K562 (cell line): ENCODE measurements around the gene SURF6. TPM values are rescaled to one million over a fixed set of nuclear protein-coding genes. Genes with fewer than 3 reads are reported as not detected.
A peak's percentile ranks its signal among the peaks of the same experiment; 100 is the strongest.

Experiments used
- ATAC-seq: fragments of 200-7000 bp; cut with Tn5 transposase; 3 replicates; pipeline ENCODE4 v1.9.1; 2020; ENCODE audit warnings: moderate library complexity
- BruUV-seq: library from RNA; stranded (reverse); fragments of 400-500 nt; replicated peaks from 2 replicates; lab custom pipeline; 2021; lab: Mats Ljungman, UMichigan
- CTCF ChIA-PET: fragments of 300-600 bp; formaldehyde crosslinking; extraction: SDS; loops from one replicate; lab custom pipeline; 2021; ENCODE audit warnings: low intra/inter-chr PET ratio; lab: Yijun Ruan, JAX
- POLR2A ChIA-PET: fragments of 300-600, 350-650 bp; sonication (Branson Sonifier 250); formaldehyde crosslinking; extraction: SDS; loops from one replicate; lab custom pipeline; 2021; ENCODE audit warnings: antibody characterized with exemption, inconsistent platforms; lab: Yijun Ruan, JAX
- DNase-seq, 4 experiments: peaks; one replicate each; pipeline versions ENCODE4 v3.0.0 to v3.0.0-alpha.2; 2011 to 2018; ENCODE audit warnings: low spot score in 3 of 4, mixed read lengths in 3 of 4; ENCODE audit errors: extremely low read depth in 1 of 4
- FAIRE-seq: peaks from 2 replicates; lab custom pipeline; 2011; peaks lifted over from hg19 to GRCh38; lab: Jason Lieb, UNC
- H2AFZ ChIP-seq: 2 replicates; pipeline ENCODE4 v1.6.0; 2011; ENCODE audit warnings: low read depth, low read length, control low read depth, inconsistent platforms
- H3K27ac ChIP-seq: fragments of 200-600 bp; 3 replicates; pipeline ENCODE4 v1.8.0; 2011; ENCODE audit warnings: low read depth, mild to moderate bottlenecking, control low read depth, inconsistent platforms, low read length, moderate library complexity, mixed read lengths; ENCODE audit errors: extremely low read depth
- H3K27me3 ChIP-seq, 2 experiments: fragments of 300-600 bp in 1 of 2; 2 replicates in 1 of 2; 3 replicates in 1 of 2; pipeline versions ENCODE4 v1.6.0 to v1.8.0; 2011; ENCODE audit warnings: inconsistent platforms in 2 of 2, low read length in 2 of 2, mild to moderate bottlenecking in 1 of 2, mixed read lengths in 1 of 2, moderate library complexity in 1 of 2; ENCODE audit not compliant: control insufficient read depth in 2 of 2, insufficient read depth in 2 of 2
- H3K36me3 ChIP-seq: fragments of 300-600 bp; 3 replicates; pipeline ENCODE4 v1.8.0; 2011; ENCODE audit warnings: mild to moderate bottlenecking, low read length, inconsistent platforms; ENCODE audit not compliant: control insufficient read depth, insufficient read depth
- H3K4me1 ChIP-seq, 2 experiments: fragments of 200-600 bp in 1 of 2; replicated peaks in 1 of 2; 2 replicates in 1 of 2; 3 replicates in 1 of 2; pipeline versions ENCODE4 v1.5.1 to v1.8.0; 2011; ENCODE audit warnings: inconsistent platforms in 2 of 2, low read length in 2 of 2, mild to moderate bottlenecking in 1 of 2, mixed read lengths in 1 of 2, moderate library complexity in 1 of 2; ENCODE audit not compliant: control insufficient read depth in 2 of 2, insufficient read depth in 2 of 2
- H3K4me2 ChIP-seq: 2 replicates; pipeline ENCODE4 v1.6.1; 2011; ENCODE audit warnings: low read length, control low read depth, inconsistent platforms, mixed read lengths; ENCODE audit not compliant: insufficient read depth
- H3K4me3 ChIP-seq: fragments of 200-600 bp; sonication (generic), shearing (Covaris generic); 2 replicates; pipeline ENCODE4 v1.5.1; 2016; ENCODE audit warnings: control low read depth, inconsistent platforms
- H3K79me2 ChIP-seq: fragments of 200-600 bp; 3 replicates; pipeline ENCODE4 v1.8.0; 2011; ENCODE audit warnings: low read length, inconsistent platforms; ENCODE audit not compliant: control insufficient read depth, insufficient read depth
- H3K9ac ChIP-seq, 2 experiments: 2 replicates each; pipeline versions ENCODE4 v1.6.0 to v1.6.1; 2011; ENCODE audit warnings: low read depth in 2 of 2, low read length in 2 of 2, control low read depth in 1 of 2, inconsistent platforms in 1 of 2, mild to moderate bottlenecking in 1 of 2, mixed read lengths in 1 of 2; ENCODE audit not compliant: insufficient read depth in 1 of 2
- H3K9me1 ChIP-seq: one replicate; pipeline ENCODE4 v1.6.0; 2011; ENCODE audit warnings: inconsistent platforms, mild to moderate bottlenecking, low read length, moderate library complexity; ENCODE audit not compliant: control insufficient read depth, insufficient read depth
- H3K9me3 ChIP-seq: replicated peaks from 2 replicates; pipeline ENCODE4 v1.5.1; 2011; ENCODE audit warnings: low read depth, low read length, inconsistent platforms; ENCODE audit not compliant: control insufficient read depth, insufficient read depth
- H4K20me1 ChIP-seq: replicated peaks from 2 replicates; pipeline ENCODE4 v1.6.1; 2011; ENCODE audit warnings: low read length, inconsistent platforms, mixed read lengths; ENCODE audit not compliant: control insufficient read depth, insufficient read depth
- ARID1B ChIP-seq: fragments of 450-650 bp; IDR thresholded peaks from 2 replicates; pipeline ENCODE4 v1.6.1; 2016; ENCODE audit warnings: antibody characterized with exemption, mild to moderate bottlenecking, inconsistent platforms
- ATF1 ChIP-seq, 2 experiments: fragments of 450-650 bp in 1 of 2; IDR thresholded peaks; 2 replicates each; pipeline ENCODE4 v1.6.1; 2016; ENCODE audit warnings: missing compliant biosample characterization in 1 of 2, missing genetic modification characterization in 1 of 2
- CBX5 ChIP-seq: IDR thresholded peaks from 2 replicates; pipeline ENCODE4 v1.6.1; 2014; ENCODE audit warnings: low read depth, borderline replicate concordance
- CTBP1 ChIP-seq: fragments of 450-650 bp; IDR thresholded peaks from 2 replicates; pipeline ENCODE4 v1.6.1; 2016; ENCODE audit warnings: borderline replicate concordance
- DPF2 ChIP-seq: fragments of 450-650 bp; IDR thresholded peaks from 2 replicates; pipeline ENCODE4 v1.6.1; 2016
- HDAC2 ChIP-seq: fragments of 450-650 bp; IDR thresholded peaks from 2 replicates; pipeline ENCODE4 v1.6.1; 2016; ENCODE audit warnings: mild to moderate bottlenecking
- KAT2B ChIP-seq: IDR thresholded peaks from one replicate; pipeline ENCODE4 v1.6.1; 2012; ENCODE audit warnings: low read depth, mild to moderate bottlenecking, control low read depth, inconsistent platforms, low read length, moderate library complexity
- L3MBTL2 ChIP-seq: fragments of 450-650 bp; IDR thresholded peaks from 2 replicates; pipeline ENCODE4 v1.6.1; 2016; ENCODE audit warnings: mild to moderate bottlenecking, moderate library complexity
- MAZ ChIP-seq, 2 experiments: fragments of 450-650 bp in 1 of 2; sonication (generic) in 1 of 2; formaldehyde crosslinking; IDR thresholded peaks in 1 of 2; conservative IDR thresholded peaks in 1 of 2; 2 replicates each; pipeline versions ENCODE4 v1.4.0 to v1.5.0; 2020; ENCODE audit warnings: mild to moderate bottlenecking in 1 of 2, missing genetic modification reagents in 1 of 2
- MCM5 ChIP-seq: fragments of 450-650 bp; IDR thresholded peaks from 2 replicates; pipeline ENCODE4 v1.6.1; 2016; ENCODE audit warnings: low read depth
- MCM7 ChIP-seq, 2 experiments: fragments of 450-650 bp; IDR thresholded peaks; 2 replicates each; pipeline ENCODE4 v1.6.1; 2016 to 2018
- RNF2 ChIP-seq: sonication (generic); IDR thresholded peaks from 2 replicates; pipeline ENCODE4 v1.6.1; 2016
- SIN3B ChIP-seq: fragments of 450-650 bp; IDR thresholded peaks from 2 replicates; pipeline ENCODE4 v1.6.1; 2017; ENCODE audit warnings: low read depth, mild to moderate bottlenecking, moderate library complexity
- SMARCE1 ChIP-seq: fragments of 450-650 bp; IDR thresholded peaks from 2 replicates; pipeline ENCODE4 v1.7.1; 2016; ENCODE audit warnings: mild to moderate bottlenecking
- SREBF1 ChIP-seq: fragments of 150-350 bp; IDR thresholded peaks from 2 replicates; pipeline ENCODE4 v1.6.1; 2014; ENCODE audit warnings: antibody characterized with exemption, low read depth, low read length, borderline replicate concordance
- TAF1 ChIP-seq: IDR thresholded peaks from 2 replicates; pipeline ENCODE4 v1.6.1; 2011; ENCODE audit warnings: mild to moderate bottlenecking, low read length, moderate library complexity; ENCODE audit not compliant: insufficient read depth, control insufficient read depth, severe bottlenecking; ENCODE audit errors: extremely low read depth
- ZC3H4 ChIP-seq: sonication (generic); formaldehyde crosslinking; IDR thresholded peaks from 2 replicates; pipeline ENCODE4 v1.9.0; 2021; ENCODE audit warnings: missing genetic modification reagents, borderline replicate concordance
- ZNF311 ChIP-seq: fragments of 250-450 bp; sonication (Bioruptor Pico); IDR thresholded peaks from 2 replicates; pipeline ENCODE4 v1.4.0; 2020; ENCODE audit warnings: mild to moderate bottlenecking, moderate library complexity
- ZNF324 ChIP-seq: fragments of 250-450 bp; sonication (Bioruptor Pico); IDR thresholded peaks from 2 replicates; pipeline ENCODE4 v1.4.0; 2020; ENCODE audit warnings: mild to moderate bottlenecking
- ZNF589 ChIP-seq: fragments of 200-800 bp; sonication (Bioruptor generic); IDR thresholded peaks from 2 replicates; pipeline ENCODE4 v1.6.1; 2016; ENCODE audit warnings: low read depth, missing genetic modification characterization, missing compliant biosample characterization
- ZNF76 ChIP-seq: fragments of 250-450 bp; sonication (Bioruptor Pico); IDR thresholded peaks from 2 replicates; pipeline ENCODE4 v1.4.0; 2020; ENCODE audit warnings: mild to moderate bottlenecking, moderate library complexity, borderline replicate concordance
- ZNF766 ChIP-seq: fragments of 200-800 bp; sonication (Bioruptor generic); conservative IDR thresholded peaks from 2 replicates; pipeline ENCODE4 v1.6.1; 2016; ENCODE audit warnings: missing genetic modification characterization, missing compliant biosample characterization
- ZNF780A ChIP-seq: fragments of 250-450 bp; sonication (Bioruptor Pico); IDR thresholded peaks from 2 replicates; pipeline ENCODE4 v1.5.0; 2021; ENCODE audit warnings: mild to moderate bottlenecking
- WGBS: fragments of 100-300 bp; shearing (Covaris generic); methylation state at CpG from one replicate; pipeline ENCODE4 v1.1.6; 2016; ENCODE audit warnings: low coverage, mixed read lengths; ENCODE audit not compliant: insufficient coverage; ENCODE audit errors: missing lambda C conversion rate; 5-methylcytosine and 5-hydroxymethylcytosine counted together
- in situ Hi-C: fragments of 300-500 bp; cut with MboI; formaldehyde crosslinking; loops from 4 replicates; pipeline ENCODE4 v1.15.0; 2018; ENCODE audit warnings: inconsistent platforms, mixed read lengths
- intact Hi-C: fragments of 100-400 bp; cut with micrococcal nuclease; formaldehyde crosslinking; loops from 2 replicates; pipeline ENCODE4 v1.14.2; 2022
- polyA plus RNA-seq, 8 experiments: library from polyadenylated mRNA; depleted of rRNA in 4 of 8; stranded (reverse) in 5 of 8; unstranded in 3 of 8; fragments of >200 nt; fragmentation: Nextera tagmentation in 2 of 8; fragmentation: Illumina TruSeq in 1 of 8; extraction: Ambion mirVana in 2 of 8; extraction: Trizol in 1 of 8; gene quantifications; 2 replicates each; pipeline versions ENCODE4 v1.2.1 to v1.2.3, GENCODE V29; 2011 to 2014; ENCODE audit warnings: inconsistent platforms in 1 of 8, missing spikeins in 1 of 8
- total RNA-seq, 7 experiments: library from RNA; depleted of rRNA in 6 of 7; stranded (reverse); fragments of >200 nt in 6 of 7; fragmentation: Illumina TruSeq in 2 of 7; extraction: Trizol in 2 of 7; gene quantifications; 2 replicates each; pipeline versions ENCODE4 v1.2.1 to v1.2.3, GENCODE V29; 2011 to 2021; ENCODE audit warnings: low replicate concordance in 1 of 7
- TF ChIP-seq, protein P1 (sequence below): IDR thresholded peaks from 2 replicates; pipeline ENCODE4 v1.6.1; 2012; ENCODE audit warnings: low read depth, low read length, improper control_type of control experiment, borderline replicate concordance
- TF ChIP-seq, protein P2 (sequence below), 2 experiments: fragments of 250-450 bp in 1 of 2; fragments of 450-650 bp in 1 of 2; sonication (Bioruptor Pico) in 1 of 2; IDR thresholded peaks; 2 replicates each; pipeline versions ENCODE4 v1.6.1 to v1.8.0; 2016 to 2021; ENCODE audit warnings: mild to moderate bottlenecking in 2 of 2, moderate library complexity in 2 of 2, missing compliant biosample characterization in 1 of 2, missing genetic modification characterization in 1 of 2

The SURF6 gene
- total and polyA plus RNA-seq, 9 of the 15 experiments (the other 6 are each of a cell fraction or from before 2014, with no cell fraction given) = 1.4 to 68.3 (median 14.7) TPM

DNA sequence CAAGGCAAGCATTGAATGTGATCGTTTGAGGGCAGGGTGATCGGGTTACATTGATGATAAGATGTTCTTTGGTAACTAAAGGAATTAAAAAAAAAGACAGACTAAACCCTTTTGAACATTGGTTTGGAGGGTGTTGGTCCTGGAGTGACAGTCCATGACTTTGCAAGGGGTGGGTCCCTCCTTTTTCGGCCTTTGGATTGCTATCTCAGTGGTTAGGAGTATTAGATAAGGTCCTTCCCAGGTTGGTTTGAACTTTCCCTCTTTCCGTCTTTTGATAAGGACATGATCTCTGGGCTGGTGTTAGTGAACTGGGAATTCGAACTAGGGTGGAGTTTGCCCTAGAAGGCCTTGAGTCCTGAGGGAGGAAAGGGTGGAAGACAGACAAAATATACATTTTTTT lies 55.6 kb downstream of the SURF6 start:
- 3% methylated on average over 5 of the region's 5 CpGs for WGBS
- POLR2A ChIA-PET = no interaction called here
- Histone ChIP-seq H3K9me3 (peaks cover 7% of the 10 kb centered on the region; the same call in 1 of the 2 replicates), H3K4me1 (peaks cover 44 to 50% of the 10 kb centered on the region in 2 experiments), H3K9ac (no peak overlapping the region), H3K36me3 (no peaks in the 10 kb centered on the region), H3K9me1 (no peaks in the 10 kb centered on the region), H3K79me2 (peaks cover 7% of the 10 kb centered on the region; the same call in 1 of the 3 replicates), H3K4me3 (no peak overlapping the region), H4K20me1 (no peaks in the 10 kb centered on the region), H3K4me2 (peak overlapping the region; percentile 51; the same call in 1 of the 2 replicates), H2AFZ (no peak overlapping the region), H3K27ac (no peak overlapping the region), H3K27me3 (no peaks in the 10 kb centered on the region)
- intact Hi-C loops = no loop called here
- no peak for ATAC-seq
- FAIRE-seq = peak; percentile 48
- in situ Hi-C loops = no loop called here
- no TSS peak for BruUV-seq
- CTCF ChIA-PET = no interaction called here
- peak in 2 of 4 experiments; percentile 45 to 46 for DNase-seq
- no peak for TF ChIP-seq ATF1 (CRISPR knock-in tag; IDR thresholded peaks at IDR 0.05)
- TF ChIP-seq ATF1 (tag; IDR thresholded peaks at IDR 0.05) = no peak
- no peak for TF ChIP-seq SIN3B
- no peak for TF ChIP-seq ZNF780A
- TF ChIP-seq ZC3H4 = no peak
- TF ChIP-seq ZNF311 (CRISPR knock-in tag) = no peak
- no peak for TF ChIP-seq MCM7 (IDR thresholded peaks at IDR 0.05)
- TF ChIP-seq ZNF76 (CRISPR knock-in tag) = no peak
- no peak for TF ChIP-seq ZNF324 (CRISPR knock-in tag)
- TF ChIP-seq, protein P1, sequence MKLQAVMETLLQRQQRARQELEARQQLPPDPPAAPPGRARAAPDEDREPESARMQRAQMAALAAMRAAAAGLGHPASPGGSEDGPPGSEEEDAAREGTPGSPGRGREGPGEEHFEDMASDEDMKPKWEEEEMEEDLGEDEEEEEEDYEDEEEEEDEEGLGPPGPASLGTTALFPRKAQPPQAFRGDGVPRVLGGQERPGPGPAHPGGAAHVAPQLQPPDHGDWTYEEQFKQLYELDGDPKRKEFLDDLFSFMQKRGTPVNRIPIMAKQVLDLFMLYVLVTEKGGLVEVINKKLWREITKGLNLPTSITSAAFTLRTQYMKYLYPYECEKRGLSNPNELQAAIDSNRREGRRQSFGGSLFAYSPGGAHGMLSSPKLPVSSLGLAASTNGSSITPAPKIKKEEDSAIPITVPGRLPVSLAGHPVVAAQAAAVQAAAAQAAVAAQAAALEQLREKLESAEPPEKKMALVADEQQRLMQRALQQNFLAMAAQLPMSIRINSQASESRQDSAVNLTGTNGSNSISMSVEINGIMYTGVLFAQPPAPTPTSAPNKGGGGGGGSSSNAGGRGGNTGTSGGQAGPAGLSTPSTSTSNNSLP = no peak
- no peak for TF ChIP-seq SREBF1
- peak; percentile 39; the same call in 1 of the 2 replicates for TF ChIP-seq CTBP1
- no peak for TF ChIP-seq HDAC2
- TF ChIP-seq CBX5 = no peak
- peak; percentile 53; the same call in 1 of the 2 replicates for TF ChIP-seq DPF2
- no peak for TF ChIP-seq RNF2
- no peak for TF ChIP-seq ZNF589 (CRISPR knock-in tag)
- TF ChIP-seq ZNF766 (CRISPR knock-in tag) = 0 out of 2 replicates have a peak, but pooled peaks have one; percentile 47
- TF ChIP-seq KAT2B = no peak
- peak; percentile 20; the same call in 1 of the 2 replicates for TF ChIP-seq L3MBTL2
- TF ChIP-seq MCM5 = no peak
- TF ChIP-seq ARID1B = peak; percentile 53
- no peak for TF ChIP-seq TAF1
- TF ChIP-seq, protein P2, sequence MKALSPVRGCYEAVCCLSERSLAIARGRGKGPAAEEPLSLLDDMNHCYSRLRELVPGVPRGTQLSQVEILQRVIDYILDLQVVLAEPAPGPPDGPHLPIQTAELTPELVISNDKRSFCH (CRISPR knock-in tag; IDR thresholded peaks at IDR 0.05) = no peak
- TF ChIP-seq, protein P2 (tag; IDR thresholded peaks at IDR 0.05) = no peak
- TF ChIP-seq MAZ (CRISPR knock-in tag; conservative IDR thresholded peaks at IDR 0.05 in 1 of 2, IDR thresholded peaks at IDR 0.05 in 1 of 2) = no peak
- 0 out of 2 replicates have a peak, but pooled peaks have one; percentile 39 for TF ChIP-seq SMARCE1
